HG02588 (cell line): Measurements from ENCODE around the gene SETDB2.

ENCODE experiments used
- ATAC-seq: cut with Tn5 transposase; IDR thresholded peaks from one replicate; pipeline ENCODE4 v1.9.1; 2021; ENCODE audit warnings: mild to moderate bottlenecking, moderate library complexity; ENCODE audit not compliant: unreplicated experiment

Gene SETDB2

GRCh38 chr13:49428041-49428763, 15.9 kb upstream of the SETDB2 start:
- no peak for ATAC-seq

DNA sequence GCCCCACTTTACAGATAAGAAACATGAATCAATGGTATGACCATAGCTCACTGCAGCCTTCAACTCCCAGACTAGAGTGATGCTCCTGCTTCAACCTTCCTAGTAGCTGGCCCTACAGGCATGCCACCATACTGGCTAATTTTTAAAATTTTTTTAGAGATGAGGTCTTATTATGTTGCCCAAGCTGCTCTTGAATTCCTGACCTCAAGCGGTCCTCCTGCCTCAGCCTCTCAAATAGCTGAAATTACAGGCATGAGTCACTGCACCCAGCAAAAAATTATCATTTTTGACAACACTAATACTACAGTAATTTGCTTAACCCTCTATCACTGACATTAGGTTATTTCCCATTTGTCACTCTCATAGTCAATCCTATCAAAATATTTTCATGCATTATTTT, 15.0 kb upstream of the SETDB2 start:
- ATAC-seq, result no peak

DNA sequence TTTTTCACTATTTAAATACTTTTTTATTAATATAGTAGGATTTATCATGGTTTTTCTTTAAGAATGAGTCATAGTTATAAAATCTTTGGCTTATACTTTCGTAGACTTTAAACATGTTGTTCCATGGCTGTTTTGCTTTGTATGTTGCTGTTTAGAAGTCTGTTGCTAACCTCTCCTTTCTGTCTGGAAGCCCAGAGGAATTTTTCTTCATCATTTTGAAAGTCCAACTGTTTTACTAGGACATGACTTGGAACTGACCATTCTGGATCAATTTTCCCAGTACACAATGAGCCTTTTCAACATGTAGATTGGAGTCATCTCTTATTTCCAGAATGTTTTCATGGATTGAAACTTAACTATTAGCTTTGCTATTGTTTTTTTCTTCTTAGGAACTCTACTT, 8.1 kb upstream of the SETDB2 start:
- ATAC-seq, result no peak

- ATAC-seq, result no peak
These were observed 7.2 kb upstream of the SETDB2 start for GRCh38 chr13:49436890-49437289.

GRCh38 chr13:49437705-49438104, 6.4 kb upstream of the SETDB2 start:
- ATAC-seq, result no peak

- ATAC-seq, result no peak
These were observed 4.5 kb upstream of the SETDB2 start for GRCh38 chr13:49439609-49440008.

DNA sequence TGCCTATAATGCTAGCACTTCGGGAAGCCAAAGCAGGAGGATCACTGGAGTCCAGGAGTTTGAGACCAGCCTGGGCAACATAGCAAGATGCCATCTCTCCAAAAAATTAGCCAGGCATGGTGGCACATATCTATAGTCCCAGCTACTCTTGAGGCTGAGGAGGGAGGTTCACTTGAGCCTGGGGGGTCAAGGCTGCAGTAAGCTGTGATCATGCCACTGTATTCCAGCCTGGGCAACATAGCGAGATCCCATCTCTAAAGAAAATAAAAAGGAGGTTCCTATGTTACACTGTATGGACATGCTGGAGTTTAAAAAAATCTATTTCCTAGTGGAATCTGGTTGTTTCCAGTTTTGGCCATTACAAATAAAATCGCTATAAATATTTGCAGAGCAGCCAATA, 2.8 kb upstream of the SETDB2 start:
- no peak for ATAC-seq

GRCh38 chr13:49441846-49442245, 2.2 kb upstream of the SETDB2 start:
- ATAC-seq, result no peak

DNA sequence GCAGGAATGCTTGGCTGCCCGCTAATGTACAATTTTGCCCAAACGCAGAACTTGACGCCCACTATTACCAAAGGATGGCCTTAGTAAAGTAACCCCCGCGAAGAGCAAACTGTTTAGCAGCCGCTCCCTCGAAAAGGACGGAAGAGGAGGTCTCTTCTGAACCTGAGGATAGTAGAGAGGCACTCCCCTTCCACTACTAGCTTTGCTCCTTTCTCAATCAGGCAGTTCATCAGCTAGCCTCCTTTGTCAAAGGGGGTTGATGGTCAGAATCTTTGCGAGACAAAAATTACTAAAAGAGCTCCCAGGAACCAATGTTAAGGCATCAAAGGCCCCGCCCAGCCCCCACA, 744 bp upstream of the SETDB2 start:
- no peak for ATAC-seq

DNA sequence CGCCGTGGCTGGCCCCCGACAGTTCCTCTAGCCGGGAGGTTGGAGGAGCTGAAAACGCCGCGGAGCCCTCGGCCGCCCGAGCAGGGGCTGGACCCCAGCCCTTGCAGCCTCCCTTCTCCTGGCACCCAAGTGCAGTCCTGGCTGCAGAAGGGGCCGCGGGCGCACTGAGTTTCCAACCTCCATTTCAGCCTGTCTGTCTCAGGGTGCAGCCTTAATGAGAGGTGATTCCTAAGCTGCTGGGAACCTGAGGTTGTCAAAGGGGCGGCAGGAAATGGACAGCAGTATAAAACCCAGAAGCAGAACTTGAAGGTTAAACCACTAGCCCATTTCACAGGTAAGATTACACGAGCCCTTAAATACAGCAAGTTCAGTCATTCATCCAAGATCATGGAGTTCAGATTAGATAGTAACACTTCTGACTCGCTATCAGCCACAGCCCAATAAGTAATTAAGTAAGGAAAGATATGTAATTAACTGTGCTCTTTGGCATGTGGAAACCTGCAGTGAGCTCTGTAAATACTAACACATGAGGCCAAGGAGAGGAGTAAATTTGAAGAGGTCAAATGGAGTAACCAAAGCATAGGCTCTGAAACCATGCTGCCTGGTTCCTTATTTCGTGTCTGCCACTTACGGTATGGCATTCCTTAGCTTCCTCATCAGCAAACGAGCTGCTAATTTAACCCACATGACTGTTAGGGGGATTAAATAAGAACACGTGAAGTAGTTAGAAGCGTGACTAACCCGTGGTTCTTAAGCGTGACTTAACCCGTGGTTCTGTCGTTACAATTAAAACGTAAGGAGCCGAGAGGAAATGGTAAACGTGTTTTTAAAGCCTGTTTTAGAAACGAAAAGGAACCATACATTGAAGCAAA, 686 bp downstream of the SETDB2 start:
- no peak for ATAC-seq

- no peak for ATAC-seq
These were observed 2.4 kb downstream of the SETDB2 start for GRCh38 chr13:49446473-49446872.

DNA sequence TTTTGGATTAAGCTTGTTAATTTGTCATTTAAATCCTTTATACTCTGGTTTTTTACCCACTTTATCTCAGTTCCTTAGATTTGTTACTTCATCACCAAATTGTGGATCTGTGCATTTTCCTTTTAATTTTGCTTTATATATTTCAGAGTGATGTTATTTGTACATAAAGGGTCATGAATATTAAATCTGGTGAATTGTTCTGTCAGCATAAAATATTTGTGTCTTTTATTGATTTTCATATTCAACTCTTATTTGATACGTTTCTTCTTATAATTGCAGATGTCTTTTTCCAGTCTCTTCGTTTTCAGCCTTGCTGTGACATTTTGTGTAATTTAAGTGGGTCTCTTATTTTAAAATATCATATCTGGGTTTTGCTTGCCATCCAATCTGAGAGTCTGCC, 4.7 kb downstream of the SETDB2 start:
- no peak for ATAC-seq

- ATAC-seq, result no peak
These were observed 6.2 kb downstream of the SETDB2 start for GRCh38 chr13:49450105-49450819.

DNA sequence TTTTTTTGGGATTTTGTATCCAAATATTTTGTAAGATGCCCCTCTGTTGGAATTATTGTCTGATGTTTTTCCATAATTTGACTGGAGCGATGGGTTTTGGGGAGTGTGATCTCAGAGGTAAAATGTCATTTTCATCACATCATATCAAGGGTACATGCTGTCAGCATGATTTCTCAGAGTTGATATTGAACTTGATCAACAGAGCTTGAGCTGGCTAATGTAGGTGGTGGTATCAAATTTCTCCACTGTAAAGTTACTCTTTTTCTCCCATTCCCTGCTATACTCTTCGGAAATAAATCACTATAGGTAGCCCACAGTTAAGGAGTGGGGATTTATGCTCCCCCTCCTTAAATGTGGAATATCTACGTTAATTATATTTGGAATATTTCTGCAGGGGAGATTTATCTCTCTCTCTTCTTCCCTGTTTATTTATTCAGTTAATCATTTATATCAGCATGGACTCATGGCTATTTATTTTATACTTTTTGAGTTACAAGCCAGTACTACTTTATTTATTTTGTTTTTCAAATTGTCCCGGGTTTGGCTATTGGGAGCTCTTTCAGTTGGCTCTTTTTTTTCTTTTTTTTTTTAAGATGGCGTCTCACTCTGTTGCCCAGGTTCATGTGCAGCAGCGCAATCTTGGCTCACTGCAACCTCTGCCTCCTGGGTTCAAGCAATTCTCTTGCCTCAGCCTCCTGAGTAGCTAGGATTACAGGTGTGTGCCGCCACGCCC, 8.8 kb downstream of the SETDB2 start:
- ATAC-seq, result no peak

GRCh38 chr13:49453465-49453864, 9.4 kb downstream of the SETDB2 start:
- no peak for ATAC-seq

GRCh38 chr13:49454388-49455006, 10.4 kb downstream of the SETDB2 start:
- ATAC-seq, result peak; percentile 88

DNA sequence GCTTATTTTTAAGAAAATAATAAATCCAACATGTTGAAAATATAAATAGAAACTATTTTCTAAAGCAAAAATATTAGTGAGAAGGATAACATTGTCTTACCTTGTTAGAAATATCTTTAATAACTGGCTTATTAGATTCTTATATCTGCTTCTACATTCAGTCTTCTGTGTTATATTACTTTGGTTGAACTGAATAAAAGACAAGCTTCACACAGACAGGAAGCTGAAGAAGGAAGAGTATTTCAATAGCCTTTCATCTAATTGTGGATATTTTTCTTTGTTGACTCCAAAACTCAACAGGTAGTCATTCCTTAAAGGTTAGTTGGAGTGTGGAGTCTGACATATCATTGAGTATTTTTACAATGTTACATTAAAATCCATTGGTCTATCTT, 10.9 kb downstream of the SETDB2 start:
- ATAC-seq, result no peak

- no peak for ATAC-seq
These were observed 12.1 kb downstream of the SETDB2 start for GRCh38 chr13:49456156-49456555.

- ATAC-seq, result no peak
These were observed 13.1 kb downstream of the SETDB2 start for GRCh38 chr13:49457221-49457620.

- no peak for ATAC-seq
These were observed 15.5 kb downstream of the SETDB2 start for GRCh38 chr13:49459580-49459979.

- no peak for ATAC-seq
These were observed 20.0 kb downstream of the SETDB2 start for GRCh38 chr13:49464085-49464484.
